H1 (cell line): Measurements from ENCODE around the gene IL1RAPL1. TPM values are rescaled to one million over a fixed set of nuclear protein-coding genes. Genes with fewer than 3 reads are reported as not detected.

Source experiments
- CTCF ChIA-PET: fragments of 300-600 bp; sonication (Branson Sonifier 250); formaldehyde crosslinking; loops from one replicate; lab custom pipeline; 2021; ENCODE audit not compliant: partially characterized antibody; lab: Charles Lee
- POLR2A ChIA-PET: fragments of 300-600 bp; sonication (Branson Sonifier 250); formaldehyde crosslinking; loops from one replicate; lab custom pipeline; 2021; ENCODE audit warnings: inconsistent platforms; ENCODE audit not compliant: partially characterized antibody; lab: Charles Lee
- DNase-seq, 2 experiments: peaks; one replicate each; pipeline versions ENCODE4 v3.0.0 to v3.0.0-alpha.2; 2010 to 2022; ENCODE audit warnings: low spot score in 2 of 2, low read depth in 1 of 2, mixed read lengths in 1 of 2
- FAIRE-seq: peaks from 2 replicates; lab custom pipeline; 2011; peaks lifted over from hg19 to GRCh38; lab: Jason Lieb, UNC
- H2AFZ ChIP-seq: 2 replicates; pipeline ENCODE4 v1.8.1; 2012; ENCODE audit warnings: low read length, inconsistent platforms
- H2AK5ac ChIP-seq: 2 replicates; pipeline ENCODE4 v1.6.1; 2013; ENCODE audit warnings: low read depth, low read length
- H2BK120ac ChIP-seq: replicated peaks from 2 replicates; pipeline ENCODE3; 2013; ENCODE audit warnings: low read depth, low read length, inconsistent platforms
- H2BK12ac ChIP-seq: 2 replicates; pipeline ENCODE4 v1.6.1; 2013; ENCODE audit warnings: low read depth, low read length
- H2BK15ac ChIP-seq: 2 replicates; pipeline ENCODE4 v1.6.1; 2013; ENCODE audit warnings: low read length
- H2BK20ac ChIP-seq: 2 replicates; pipeline ENCODE4 v1.6.1; 2013; ENCODE audit warnings: low read length
- H2BK5ac ChIP-seq: 2 replicates; pipeline ENCODE4 v1.6.1; 2013; ENCODE audit warnings: low read depth, low read length
- H3K14ac ChIP-seq: 2 replicates; pipeline ENCODE4 v1.6.1; 2013; ENCODE audit warnings: inconsistent platforms; ENCODE audit not compliant: insufficient read length
- H3K18ac ChIP-seq: 2 replicates; pipeline ENCODE4 v1.6.1; 2013; ENCODE audit warnings: low read length; ENCODE audit errors: extremely low read depth
- H3K23ac ChIP-seq: 2 replicates; pipeline ENCODE4 v1.6.1; 2013; ENCODE audit warnings: inconsistent platforms; ENCODE audit not compliant: insufficient read length
- H3K23me2 ChIP-seq: 2 replicates; pipeline ENCODE4 v1.6.1; 2013; ENCODE audit warnings: low read depth, low read length
- H3K27ac ChIP-seq: 2 replicates; pipeline ENCODE4 v1.6.1; 2011; ENCODE audit warnings: low read depth, low read length, inconsistent platforms
- H3K27me3 ChIP-seq, 4 experiments: replicated peaks in 1 of 4; 1 replicate in 1 of 4; 2 replicates in 3 of 4; pipeline versions ENCODE4 v1.6.1 to v1.8.1; 2011 to 2013; ENCODE audit warnings: low read length in 3 of 4, mild to moderate bottlenecking in 3 of 4, inconsistent platforms in 2 of 4, mixed read lengths in 2 of 4, moderate library complexity in 1 of 4; ENCODE audit not compliant: control insufficient read depth in 3 of 4, insufficient read depth in 3 of 4; ENCODE audit errors: extremely low read depth in 1 of 4
- H3K36me3 ChIP-seq, 4 experiments: 2 replicates each; pipeline versions ENCODE4 v1.6.1 to v1.8.1; 2011 to 2013; ENCODE audit warnings: mild to moderate bottlenecking in 4 of 4, low read length in 3 of 4, moderate library complexity in 2 of 4, control low read depth in 1 of 4, inconsistent platforms in 1 of 4; ENCODE audit not compliant: insufficient read depth in 4 of 4, control insufficient read depth in 2 of 4
- H3K4ac ChIP-seq: replicated peaks from 2 replicates; pipeline ENCODE3; 2013; ENCODE audit warnings: low read length, low read depth, mixed read lengths, inconsistent platforms; ENCODE audit not compliant: insufficient read length
- H3K4me1 ChIP-seq, 4 experiments: replicated peaks in 1 of 4; 1 replicate in 1 of 4; 2 replicates in 3 of 4; pipeline versions ENCODE4 v1.6.1 to v1.8.1; 2011 to 2013; ENCODE audit warnings: low read length in 3 of 4, inconsistent platforms in 2 of 4, mixed read lengths in 1 of 4; ENCODE audit not compliant: insufficient read depth in 4 of 4, control insufficient read depth in 3 of 4
- H3K4me2 ChIP-seq, 2 experiments: 2 replicates each; pipeline versions ENCODE4 v1.6.1 to v1.8.1; 2011 to 2013; ENCODE audit warnings: low read depth in 2 of 2, low read length in 2 of 2, control low read depth in 1 of 2, inconsistent platforms in 1 of 2, mild to moderate bottlenecking in 1 of 2; ENCODE audit not compliant: insufficient read depth in 1 of 2
- H3K4me3 ChIP-seq, 4 experiments: fragments of 200-600, 300-600 bp in 1 of 4; sonication (generic), shearing (Covaris generic), sonication (Bioruptor Twin) in 1 of 4; 2 replicates each; pipeline versions ENCODE4 v1.5.1 to v1.8.1; 2011 to 2016; ENCODE audit warnings: low read length in 4 of 4, low read depth in 3 of 4, control low read depth in 2 of 4, inconsistent platforms in 2 of 4, mild to moderate bottlenecking in 2 of 4, mixed read lengths in 1 of 4, moderate library complexity in 1 of 4; ENCODE audit not compliant: insufficient read depth in 2 of 4; ENCODE audit errors: extremely low read depth in 1 of 4
- H3K56ac ChIP-seq: replicated peaks from 2 replicates; pipeline ENCODE3; 2013; ENCODE audit warnings: low read depth, mild to moderate bottlenecking, mixed read lengths, low read length, inconsistent platforms; ENCODE audit not compliant: insufficient read length
- H3K79me1 ChIP-seq: 2 replicates; pipeline ENCODE4 v1.6.1; 2013; ENCODE audit warnings: low read depth, low read length, control low read depth
- H3K79me2 ChIP-seq, 2 experiments: 2 replicates each; pipeline versions ENCODE4 v1.6.1 to v1.8.1; 2012 to 2013; ENCODE audit warnings: low read length in 2 of 2, mild to moderate bottlenecking in 2 of 2, inconsistent platforms in 1 of 2; ENCODE audit not compliant: insufficient read depth in 2 of 2, control insufficient read depth in 1 of 2
- H3K9ac ChIP-seq, 4 experiments: replicated peaks in 1 of 4; 1 replicate in 1 of 4; 2 replicates in 3 of 4; pipeline versions ENCODE4 v1.6.1 to v1.8.1; 2011 to 2013; ENCODE audit warnings: low read depth in 3 of 4, low read length in 3 of 4, control low read depth in 2 of 4, mild to moderate bottlenecking in 2 of 4, moderate library complexity in 2 of 4, inconsistent platforms in 1 of 4; ENCODE audit errors: extremely low read depth in 1 of 4
- H3K9me3 ChIP-seq, 2 experiments: 2 replicates each; pipeline versions ENCODE4 v1.6.1 to v1.8.1; 2012 to 2013; ENCODE audit warnings: mild to moderate bottlenecking in 2 of 2, moderate library complexity in 2 of 2, control low read depth in 1 of 2, inconsistent platforms in 1 of 2, low read depth in 1 of 2, low read length in 1 of 2, mixed read lengths in 1 of 2; ENCODE audit not compliant: insufficient read depth in 2 of 2
- H4K20me1 ChIP-seq, 2 experiments: replicated peaks in 1 of 2; 2 replicates each; pipeline versions ENCODE3 to v1.8.1; 2011 to 2013; ENCODE audit warnings: inconsistent platforms in 2 of 2, low read length in 2 of 2, mild to moderate bottlenecking in 1 of 2; ENCODE audit not compliant: insufficient read depth in 2 of 2, control insufficient read depth in 1 of 2
- H4K5ac ChIP-seq: 2 replicates; pipeline ENCODE4 v1.6.1; 2013; ENCODE audit warnings: low read length, low read depth, mixed read lengths, inconsistent platforms; ENCODE audit not compliant: insufficient read length
- H4K8ac ChIP-seq: 2 replicates; pipeline ENCODE4 v1.8.0; 2013; ENCODE audit warnings: mild to moderate bottlenecking, moderate library complexity, low read length, inconsistent platforms; ENCODE audit not compliant: insufficient read depth; ENCODE audit errors: extremely low read depth
- H4K91ac ChIP-seq: replicated peaks from 2 replicates; pipeline ENCODE3; 2013; ENCODE audit warnings: low read length, mixed read lengths, inconsistent platforms; ENCODE audit not compliant: insufficient read length
- BACH1 ChIP-seq: IDR thresholded peaks from 2 replicates; pipeline ENCODE4 v1.6.1; 2012; ENCODE audit warnings: low read length, improper control_type of control experiment
- CBX5 ChIP-seq: fragments of 300-800, 300-1000 bp; sonication (generic); IDR thresholded peaks from 2 replicates; pipeline ENCODE4 v1.7.1; 2016; ENCODE audit warnings: antibody characterized with exemption, low read length, low read depth
- CEBPB ChIP-seq: IDR thresholded peaks from 2 replicates; pipeline ENCODE4 v1.6.1; 2012; ENCODE audit warnings: low read depth, low read length
- CHD1 ChIP-seq: IDR thresholded peaks from 2 replicates; pipeline ENCODE4 v1.6.1; 2012; ENCODE audit warnings: low read depth, low read length, improper control_type of control experiment
- CHD2 ChIP-seq: IDR thresholded peaks from 2 replicates; pipeline ENCODE4 v1.6.1; 2012; ENCODE audit warnings: low read length, improper control_type of control experiment
- CREB1 ChIP-seq: IDR thresholded peaks from 2 replicates; pipeline ENCODE4 v1.6.1; 2012; ENCODE audit warnings: inconsistent platforms
- CTBP2 ChIP-seq: IDR thresholded peaks from 2 replicates; pipeline ENCODE4 v1.7.0; 2011; ENCODE audit warnings: borderline replicate concordance, mild to moderate bottlenecking, moderate library complexity, mixed read lengths, low read length; ENCODE audit not compliant: insufficient read depth, insufficient read length
- EGR1 ChIP-seq: IDR thresholded peaks from 2 replicates; pipeline ENCODE4 v1.6.1; 2011; ENCODE audit warnings: low read depth, low read length, borderline replicate concordance
- GABPA ChIP-seq: IDR thresholded peaks from 2 replicates; pipeline ENCODE4 v1.6.1; 2011; ENCODE audit warnings: mild to moderate bottlenecking, low read length, moderate library complexity, borderline replicate concordance; ENCODE audit not compliant: insufficient read depth
- JUN ChIP-seq: IDR thresholded peaks from 2 replicates; pipeline ENCODE4 v1.6.1; 2011; ENCODE audit warnings: low read depth, mild to moderate bottlenecking, improper control_type of control experiment, low read length
- JUND ChIP-seq: IDR thresholded peaks from 2 replicates; pipeline ENCODE4 v1.6.1; 2011; ENCODE audit warnings: mild to moderate bottlenecking, improper control_type of control experiment, low read length
- KDM5A ChIP-seq: fragments of 200-600 bp; IDR thresholded peaks from 2 replicates; pipeline ENCODE4 v1.7.1; 2012; ENCODE audit warnings: mild to moderate bottlenecking, low read length, inconsistent platforms, mixed read lengths
- NANOG ChIP-seq: IDR thresholded peaks from 2 replicates; pipeline ENCODE4 v1.6.1; 2011; ENCODE audit warnings: low read length, low read depth, mild to moderate bottlenecking, inconsistent platforms; ENCODE audit not compliant: insufficient read depth, poor library complexity, severe bottlenecking
- RBBP5 ChIP-seq: IDR thresholded peaks from 2 replicates; pipeline ENCODE4 v1.7.1; 2012; ENCODE audit warnings: low read depth, mild to moderate bottlenecking, inconsistent platforms, low read length, moderate library complexity, borderline replicate concordance
- SAP30 ChIP-seq: fragments of 300-600 bp; sonication (generic); IDR thresholded peaks from 2 replicates; pipeline ENCODE4 v1.7.1; 2012; ENCODE audit warnings: low read length, moderate library complexity, mild to moderate bottlenecking, inconsistent platforms; ENCODE audit not compliant: insufficient read depth, insufficient replicate concordance
- WGBS, 2 experiments: shearing (Covaris generic) in 1 of 2; methylation state at CpG; one replicate each; pipeline versions ENCODE4 v1.1.6 to v1.1.7; 2013 to 2015; ENCODE audit warnings: low lambda C conversion rate in 2 of 2, mixed read lengths in 2 of 2, inconsistent platforms in 1 of 2, low coverage in 1 of 2, missing lambda C conversion rate in 1 of 2; ENCODE audit not compliant: insufficient replicate concordance in 2 of 2, insufficient coverage in 1 of 2, insufficient read length in 1 of 2; ENCODE audit errors: extremely low coverage in 1 of 2, missing lambda C conversion rate in 1 of 2; 5-methylcytosine and 5-hydroxymethylcytosine counted together
- polyA plus RNA-seq, 7 experiments: library from polyadenylated mRNA; depleted of rRNA in 3 of 7; stranded (reverse) in 5 of 7; unstranded in 2 of 7; fragments of >200 nt in 5 of 7; fragments of 200-250 nt in 2 of 7; gene quantifications; 1 replicate in 5 of 7; 2 replicates in 1 of 7; 4 replicates in 1 of 7; pipeline versions ENCODE4 v1.2.1 to v1.2.3, GENCODE V29; 2011 to 2013; ENCODE audit warnings: missing spikeins in 2 of 7, mixed read lengths in 2 of 7
- total RNA-seq: library from RNA; stranded (reverse); fragmentation: NEBNext Ultra II Directional; extraction: Animal tissue kit (Norgen Biotek cat#: 25700); gene quantifications from 2 replicates; pipeline ENCODE4 v1.2.1, GENCODE V29; 2021

IL1RAPL1 gene
- total and polyA plus RNA-seq, 2 of the 8 experiments (the other 6 are each of a cell fraction or from before 2014, with no cell fraction given) = 0.11 to 0.35 TPM

DNA sequence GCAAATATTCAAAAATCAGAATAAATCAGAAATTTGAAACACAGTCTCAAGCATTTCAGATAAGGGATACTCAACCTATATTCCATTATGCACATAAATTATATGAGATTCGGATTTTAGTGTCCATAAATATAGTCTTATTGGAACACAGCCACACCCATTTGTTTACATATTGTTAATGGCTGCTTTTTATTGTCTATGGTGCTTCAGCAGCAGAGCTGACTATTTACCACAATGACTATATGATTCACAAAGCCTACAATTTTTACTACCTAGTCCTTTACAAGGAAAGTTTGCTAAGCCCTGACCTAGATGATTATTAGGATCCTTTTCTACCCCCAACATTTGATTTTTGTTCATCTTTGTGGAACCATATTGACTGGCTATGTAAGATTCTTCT lies 63.9 kb downstream of the IL1RAPL1 start:
- FAIRE-seq (no peak), DNase-seq (no peak)
- POLR2A ChIA-PET = no interaction called here
- no peak overlapping the region for H2AK5ac ChIP-seq
- H2BK20ac ChIP-seq = no peak overlapping the region
- H4K20me1 ChIP-seq = no peaks in the 10 kb centered on the region
- no peak overlapping the region for H2BK12ac ChIP-seq
- H2AFZ ChIP-seq = no peak overlapping the region
- H3K9me3 ChIP-seq = no peaks in the 10 kb centered on the region
- no peaks in the 10 kb centered on the region for H3K36me3 ChIP-seq
- no peak overlapping the region for H3K27ac ChIP-seq
- no peak overlapping the region for H2BK120ac ChIP-seq
- no peaks in the 10 kb centered on the region for H3K4me1 ChIP-seq
- no peaks in the 10 kb centered on the region; a peak in 1 of 7 replicates for H3K27me3 ChIP-seq
- no peaks in the 10 kb centered on the region for H3K79me2 ChIP-seq
- H3K23ac ChIP-seq = no peak overlapping the region
- H2BK5ac ChIP-seq = no peak overlapping the region
- no peak overlapping the region for H3K4ac ChIP-seq
- no peak overlapping the region for H3K4me3 ChIP-seq
- H2BK15ac ChIP-seq = no peak overlapping the region
- CTCF ChIA-PET = no interaction called here
- no peak overlapping the region for H3K14ac ChIP-seq
- H4K8ac ChIP-seq = no peak overlapping the region
- no peak overlapping the region for H4K91ac ChIP-seq
- no peak overlapping the region for H3K4me2 ChIP-seq
- H3K79me1 ChIP-seq = no peaks in the 10 kb centered on the region
- H3K18ac ChIP-seq = no peak overlapping the region
- no peak overlapping the region for H3K9ac ChIP-seq
- no peaks in the 10 kb centered on the region for H3K23me2 ChIP-seq
- no peak overlapping the region for H4K5ac ChIP-seq
- 92% methylated on average over 1 of the region's 1 CpG; no CpG with 5 or more reads in 1 of the 2 experiments for WGBS, 2 experiments
- H3K56ac ChIP-seq = no peak overlapping the region
- no peak for TF ChIP-seq CBX5
- no peak for TF ChIP-seq SAP30
- TF ChIP-seq JUND = no peak
- no peak for TF ChIP-seq BACH1
- no peak for TF ChIP-seq NANOG
- TF ChIP-seq JUN = no peak
- TF ChIP-seq KDM5A = no peak
- no peak for TF ChIP-seq EGR1
- no peak for TF ChIP-seq RBBP5
- TF ChIP-seq CTBP2 = no peak
- TF ChIP-seq CHD2 = no peak
- no peak for TF ChIP-seq GABPA
- TF ChIP-seq CEBPB = no peak
- TF ChIP-seq CHD1 = no peak
- TF ChIP-seq CREB1 = no peak
